ENCODE results near the gene CNTNAP2.

Gene CNTNAP2

GRCh38 chr7:146548816-146549215 lies 432.2 kb downstream of the CNTNAP2 start:
- no peak for TF ChIP-seq CTCF (conservative IDR thresholded peaks at IDR 0.05)
- H3K27ac ChIP-seq, result no peak overlapping the region

GRCh38 chr7:146554556-146554955 lies 438.0 kb downstream of the CNTNAP2 start:
- TF ChIP-seq CTCF (conservative IDR thresholded peaks at IDR 0.05), result no peak
- H3K27ac ChIP-seq, result no peak overlapping the region

- TF ChIP-seq CTCF (conservative IDR thresholded peaks at IDR 0.05), result no peak
- no peak overlapping the region for H3K27ac ChIP-seq
These were observed 441.4 kb downstream of the CNTNAP2 start for GRCh38 chr7:146557971-146558469.

- no peak for TF ChIP-seq CTCF (conservative IDR thresholded peaks at IDR 0.05)
These were observed 449.3 kb downstream of the CNTNAP2 start for GRCh38 chr7:146565872-146566271.

GRCh38 chr7:146575903-146576302 lies 459.3 kb downstream of the CNTNAP2 start:
- TF ChIP-seq CTCF (conservative IDR thresholded peaks at IDR 0.05), result no peak
- no peak overlapping the region for H3K27ac ChIP-seq

More at GRCh38 chr7:146565872-146566271, 449.3 kb downstream of the CNTNAP2 start:
- H3K27ac ChIP-seq, result no peak overlapping the region

GRCh38 chr7:146591976-146592375 lies 475.4 kb downstream of the CNTNAP2 start:
- TF ChIP-seq CTCF (conservative IDR thresholded peaks at IDR 0.05), result no peak
- no peak overlapping the region for H3K27ac ChIP-seq

GRCh38 chr7:146606628-146607027 lies 490.0 kb downstream of the CNTNAP2 start:
- no peak overlapping the region for H3K27ac ChIP-seq
- TF ChIP-seq CTCF (conservative IDR thresholded peaks at IDR 0.05), result no peak

Measured in VCaP (cell line).